SU-DHL-6 (cell line): ENCODE data around the gene HNRNPM.

Experiments used
- EZH2phosphoT487 ChIP-seq: fragments of 200-600 bp; sonication (generic), shearing (Covaris generic); conservative IDR thresholded peaks from 2 replicates; pipeline ENCODE4 v1.6.1; 2018; ENCODE audit warnings: mild to moderate bottlenecking, antibody characterized with exemption, low read length, moderate library complexity, mixed read lengths
- TF ChIP-seq, protein P1 (sequence below): fragments of 200-600 bp; sonication (generic); IDR thresholded peaks from one replicate; pipeline ENCODE4 v1.5.1; 2017; ENCODE audit warnings: antibody characterized with exemption, mild to moderate bottlenecking, low read length, moderate library complexity; ENCODE audit not compliant: insufficient read depth, poor library complexity, severe bottlenecking

DNA sequence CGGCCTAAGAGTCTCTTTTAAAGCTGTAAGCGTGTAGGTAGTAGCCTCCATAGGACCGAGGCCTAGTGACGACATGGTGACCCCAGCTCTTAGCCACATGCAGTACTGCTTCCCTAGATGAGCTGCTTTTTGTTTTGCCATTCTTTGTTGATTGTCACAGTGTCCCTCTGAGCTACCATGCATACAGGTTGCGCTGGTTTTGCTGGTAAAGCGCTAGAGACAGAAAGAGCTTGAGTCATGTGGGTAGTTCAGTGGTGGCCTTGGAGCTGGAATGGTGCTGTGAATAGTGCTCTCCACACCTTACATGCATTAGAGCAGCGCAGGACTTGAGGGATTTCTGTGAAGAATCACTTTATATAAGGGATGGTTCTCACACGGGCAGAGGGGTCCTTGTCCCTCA is 5.1 kb downstream of the HNRNPM start:
- TF ChIP-seq, protein P1, sequence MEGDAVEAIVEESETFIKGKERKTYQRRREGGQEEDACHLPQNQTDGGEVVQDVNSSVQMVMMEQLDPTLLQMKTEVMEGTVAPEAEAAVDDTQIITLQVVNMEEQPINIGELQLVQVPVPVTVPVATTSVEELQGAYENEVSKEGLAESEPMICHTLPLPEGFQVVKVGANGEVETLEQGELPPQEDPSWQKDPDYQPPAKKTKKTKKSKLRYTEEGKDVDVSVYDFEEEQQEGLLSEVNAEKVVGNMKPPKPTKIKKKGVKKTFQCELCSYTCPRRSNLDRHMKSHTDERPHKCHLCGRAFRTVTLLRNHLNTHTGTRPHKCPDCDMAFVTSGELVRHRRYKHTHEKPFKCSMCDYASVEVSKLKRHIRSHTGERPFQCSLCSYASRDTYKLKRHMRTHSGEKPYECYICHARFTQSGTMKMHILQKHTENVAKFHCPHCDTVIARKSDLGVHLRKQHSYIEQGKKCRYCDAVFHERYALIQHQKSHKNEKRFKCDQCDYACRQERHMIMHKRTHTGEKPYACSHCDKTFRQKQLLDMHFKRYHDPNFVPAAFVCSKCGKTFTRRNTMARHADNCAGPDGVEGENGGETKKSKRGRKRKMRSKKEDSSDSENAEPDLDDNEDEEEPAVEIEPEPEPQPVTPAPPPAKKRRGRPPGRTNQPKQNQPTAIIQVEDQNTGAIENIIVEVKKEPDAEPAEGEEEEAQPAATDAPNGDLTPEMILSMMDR: no peak
- TF ChIP-seq EZH2phosphoT487: no peak
